GM10248 (cell line): Measurements from ENCODE around the gene CCDC192.

Experiments
- CTCF ChIA-PET: fragments of 300-600 bp; sonication (Branson Sonifier 250); formaldehyde crosslinking; extraction: SDS; loops from one replicate; lab custom pipeline; 2021; ENCODE audit warnings: antibody characterized with exemption; lab: Yijun Ruan, JAX
- POLR2A ChIA-PET: fragments of 350-650 bp; sonication (Branson Sonifier 250); formaldehyde crosslinking; extraction: SDS; loops from one replicate; lab custom pipeline; 2020; ENCODE audit warnings: antibody characterized with exemption; lab: Yijun Ruan, JAX
- DNase-seq: peaks from one replicate; pipeline ENCODE4 v3.0.0; 2012; ENCODE audit errors: extremely low spot score
- CTCF ChIP-seq: IDR thresholded peaks from 2 replicates; pipeline ENCODE4 v1.5.1; 2012; ENCODE audit warnings: mild to moderate bottlenecking, low read depth; ENCODE audit errors: extremely low read depth, missing control alignments, control extremely low read depth

CCDC192 gene

GRCh38 chr5:127978738-127979300 lies 275.6 kb downstream of the CCDC192 start:
- ChIA-PET CTCF (interaction anchor here (1.0 to 1.6 kb wide), 4 partner anchors 15 to 103 kb away, joined by 3 to 4 read pairs (median 3); no protein-coding TSS in a partner anchor), POLR2A (no interaction called here)
- TF ChIP-seq CTCF = no peak
- no peak for DNase-seq

DNA sequence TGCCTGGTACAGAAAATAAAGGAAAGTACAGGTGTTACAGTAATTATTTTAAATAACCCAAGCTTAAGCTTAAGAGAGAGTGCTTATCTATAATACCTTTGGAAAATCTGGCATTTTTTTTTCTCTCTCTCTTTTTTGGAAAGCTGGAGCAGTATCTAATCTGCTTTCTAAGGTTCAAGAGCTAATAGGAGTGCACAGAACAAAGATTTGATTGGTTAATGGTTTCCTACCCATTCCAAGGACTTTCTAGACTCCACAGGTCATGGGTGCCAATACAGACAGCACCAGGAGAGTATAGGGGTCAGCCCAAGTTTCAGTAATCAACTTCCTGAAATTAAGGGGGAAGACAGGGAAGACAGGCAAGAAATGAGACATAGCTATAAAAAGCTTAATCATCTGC lies 276.3 kb downstream of the CCDC192 start:
- TF ChIP-seq CTCF = no peak
- CTCF ChIA-PET = interaction anchor here (1.0 to 1.6 kb wide), 4 partner anchors 15 to 29 kb away, joined by 3 to 4 read pairs (median 4); no protein-coding TSS in a partner anchor
- DNase-seq = no peak
- POLR2A ChIA-PET = no interaction called here

DNA sequence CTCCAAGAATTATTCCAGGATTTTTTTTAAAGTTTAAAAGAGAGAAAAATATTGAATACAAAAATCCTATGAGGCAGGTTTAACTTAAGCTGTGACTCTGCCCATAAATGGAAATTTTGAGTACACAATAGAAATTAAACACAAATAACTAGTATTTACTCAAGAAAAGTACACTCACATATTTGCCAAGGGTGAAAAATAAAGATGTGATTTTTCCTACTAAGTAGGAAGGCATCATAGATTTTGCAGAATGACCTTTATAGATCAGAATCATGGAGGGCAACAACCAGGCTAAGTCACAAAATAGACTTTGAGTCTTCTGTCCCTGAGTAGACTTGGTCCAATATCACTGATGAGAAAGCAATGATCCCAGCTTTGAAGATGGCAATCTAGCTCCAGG lies 277.7 kb downstream of the CCDC192 start:
- POLR2A ChIA-PET = no interaction called here
- no peak for DNase-seq
- no peak for TF ChIP-seq CTCF
- CTCF ChIA-PET = interaction anchor here (1.3 to 2.6 kb wide), 4 partner anchors 9 to 60 kb away, joined by 3 to 8 read pairs (median 4); no protein-coding TSS in a partner anchor

DNA sequence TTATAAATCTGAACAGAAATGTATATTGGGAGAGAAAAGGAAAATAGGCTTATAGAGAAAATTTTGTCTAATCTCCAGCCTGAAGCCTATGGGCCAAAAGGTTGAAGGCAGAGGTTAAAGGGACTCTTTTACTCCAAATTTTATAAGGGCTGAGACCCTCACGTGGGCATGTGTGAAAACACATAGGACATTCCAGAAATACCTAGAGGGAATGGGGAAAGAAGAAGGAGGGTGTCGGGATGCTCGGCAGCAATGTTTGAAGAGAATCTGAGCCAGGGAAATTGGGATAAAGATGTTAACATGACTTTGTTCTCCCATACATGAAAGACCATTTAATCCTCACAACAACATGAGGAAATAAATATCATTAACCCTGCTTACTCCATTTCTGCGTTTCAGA lies 278.3 kb downstream of the CCDC192 start:
- CTCF ChIA-PET = interaction anchor here (1.4 to 2.6 kb wide), 3 partner anchors 9 to 60 kb away, joined by 3 to 8 read pairs (median 4); no protein-coding TSS in a partner anchor
- no peak for TF ChIP-seq CTCF
- POLR2A ChIA-PET = no interaction called here
- no peak for DNase-seq

DNA sequence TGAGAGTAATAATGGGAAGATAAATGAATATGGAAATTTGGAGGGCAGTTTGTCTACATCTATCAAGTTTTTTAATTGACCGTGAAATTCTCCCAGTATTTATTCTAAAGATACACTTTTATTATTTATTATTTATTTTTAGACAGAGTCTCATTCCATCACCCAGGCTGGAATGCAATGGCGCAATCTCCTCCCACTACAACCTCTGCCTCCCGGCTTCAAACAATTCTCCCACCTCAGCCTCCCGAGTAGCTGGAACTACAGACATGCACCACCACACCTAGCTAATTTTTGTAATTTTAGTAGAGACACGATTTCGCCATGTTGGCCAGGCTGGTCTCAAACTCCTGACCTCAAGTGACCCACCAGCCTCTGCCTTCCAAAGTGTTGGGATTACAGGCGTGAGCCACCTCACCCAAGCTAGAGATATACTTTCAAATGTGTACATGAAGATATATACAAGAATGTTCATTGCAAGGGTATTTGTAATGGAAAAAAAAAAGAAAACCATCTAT lies 282.7 kb downstream of the CCDC192 start:
- no peak for TF ChIP-seq CTCF
- POLR2A ChIA-PET = no interaction called here
- no peak for DNase-seq
- CTCF ChIA-PET = interaction anchor here (1.2 to 1.4 kb wide), 2 partner anchors 12 to 44 kb away, joined by 3 read pairs; no protein-coding TSS in a partner anchor

DNA sequence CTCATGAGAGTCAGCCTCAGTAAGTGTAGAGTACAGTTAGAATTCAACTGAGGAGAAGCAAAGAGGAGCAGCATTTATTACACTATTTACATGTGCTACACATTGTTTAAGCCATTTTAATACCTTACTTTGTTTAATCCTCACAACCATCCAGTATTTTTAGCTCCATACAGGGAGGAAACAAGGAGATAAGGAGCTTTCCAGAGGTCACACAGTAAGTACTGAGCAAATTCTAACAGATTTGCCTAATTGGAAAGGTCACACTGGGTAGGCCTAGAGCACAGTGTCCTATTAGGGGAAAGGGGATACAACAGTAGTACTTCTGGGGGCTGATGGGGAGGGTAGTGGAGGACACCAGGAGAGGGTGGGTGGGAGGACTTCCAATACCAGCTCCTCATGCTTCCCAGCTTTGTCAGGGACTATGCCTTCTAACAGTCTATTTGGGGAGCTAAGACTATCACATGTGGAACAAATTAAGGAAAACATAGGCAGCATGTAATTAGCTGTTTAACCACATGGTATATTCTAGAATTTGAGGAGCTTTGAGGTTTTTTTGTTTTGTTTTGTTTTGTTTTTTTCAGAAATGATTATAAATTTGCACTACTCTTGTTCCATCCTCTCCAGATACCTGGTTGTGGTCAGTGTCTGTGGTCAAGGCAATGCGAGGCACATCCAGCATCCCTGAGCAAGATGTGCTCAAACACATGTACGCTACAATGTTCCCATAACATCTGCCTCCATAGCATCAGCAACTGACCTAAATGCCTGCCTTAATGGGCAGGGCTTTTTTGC lies 284.4 kb downstream of the CCDC192 start:
- DNase-seq = no peak
- CTCF ChIA-PET = interaction anchor here (0.6 to 1.6 kb wide), 3 partner anchors 10 to 16 kb away, joined by 3 to 8 read pairs (median 4); no protein-coding TSS in a partner anchor
- POLR2A ChIA-PET = no interaction called here
- no peak for TF ChIP-seq CTCF
